Duodenal mucosa (tissue), 2 donors: ENCODE measurements around the gene JADE1.

Source experiments
- H3K27ac ChIP-seq: one replicate; pipeline ENCODE4 v1.7.0; 2013; ENCODE audit warnings: low read depth, low read length
- H3K27me3 ChIP-seq, 2 donors: one replicate each; pipeline ENCODE4 v1.7.0; 2013; ENCODE audit warnings: low read length in 2 of 2, control low read depth in 1 of 2; ENCODE audit not compliant: insufficient read depth in 2 of 2, control insufficient read depth in 1 of 2
- H3K36me3 ChIP-seq, 2 donors: one replicate each; pipeline ENCODE4 v1.7.0; 2013; ENCODE audit warnings: low read length in 2 of 2, control low read depth in 1 of 2; ENCODE audit not compliant: insufficient read depth in 2 of 2, control insufficient read depth in 1 of 2
- H3K4me1 ChIP-seq, 2 donors: one replicate each; pipeline ENCODE4 v1.7.0; 2013; ENCODE audit warnings: low read length in 2 of 2, control low read depth in 1 of 2; ENCODE audit not compliant: insufficient read depth in 2 of 2, control insufficient read depth in 1 of 2
- H3K4me3 ChIP-seq, 2 donors: one replicate each; pipeline ENCODE4 v1.7.0; 2013; ENCODE audit warnings: low read length in 2 of 2, low read depth in 1 of 2
- H3K9ac ChIP-seq, 2 donors: one replicate each; pipeline ENCODE4 v1.7.0; 2013; ENCODE audit warnings: low read length in 2 of 2, low read depth in 1 of 2
- H3K9me3 ChIP-seq, 2 donors: one replicate each; pipeline ENCODE4 v1.7.0; 2013; ENCODE audit warnings: low read length in 2 of 2, control low read depth in 1 of 2; ENCODE audit not compliant: control insufficient read depth in 1 of 2

The JADE1 gene

GRCh38 chr4:128782875-128783614 lies 26.5 kb upstream of the JADE1 start:
- Histone ChIP-seq H3K36me3 (no peaks in the 10 kb centered on the region), H3K4me1 (no peaks in the 10 kb centered on the region), H3K4me3 (no peak overlapping the region), H3K9me3 (no peaks in the 10 kb centered on the region), H3K27ac (no peak overlapping the region), H3K27me3 (no peaks in the 10 kb centered on the region), H3K9ac (no peak overlapping the region)

GRCh38 chr4:128787509-128788311 lies 21.8 kb upstream of the JADE1 start:
- no peaks in the 10 kb centered on the region for H3K36me3 ChIP-seq
- no peaks in the 10 kb centered on the region for H3K27me3 ChIP-seq
- no peaks in the 10 kb centered on the region for H3K4me1 ChIP-seq

GRCh38 chr4:128793859-128794672 lies 15.4 kb upstream of the JADE1 start:
- Histone ChIP-seq H3K9me3 (no peaks in the 10 kb centered on the region), H3K4me1 (no peaks in the 10 kb centered on the region), H3K4me3 (no peak overlapping the region), H3K27ac (no peak overlapping the region), H3K36me3 (no peaks in the 10 kb centered on the region), H3K9ac (no peak overlapping the region), H3K27me3 (no peaks in the 10 kb centered on the region)

More at GRCh38 chr4:128787509-128788311, 21.8 kb upstream of the JADE1 start:
- no peak overlapping the region for H3K9ac ChIP-seq
- H3K27ac ChIP-seq: no peak overlapping the region
- H3K9me3 ChIP-seq: no peaks in the 10 kb centered on the region
- H3K4me3 ChIP-seq: no peak overlapping the region

- peaks cover 0 to 11% of the 10 kb centered on the region in 2 donors for H3K4me1 ChIP-seq
These were observed 12.6 kb upstream of the JADE1 start for GRCh38 chr4:128796934-128797333.

GRCh38 chr4:128800284-128800683 lies 9.2 kb upstream of the JADE1 start:
- H3K27me3 ChIP-seq: no peaks in the 10 kb centered on the region
- H3K9ac ChIP-seq: no peak overlapping the region
- peaks cover 8 to 21% of the 10 kb centered on the region in 2 donors for H3K4me1 ChIP-seq
- no peaks in the 10 kb centered on the region for H3K36me3 ChIP-seq
- no peak overlapping the region for H3K4me3 ChIP-seq
- H3K27ac ChIP-seq: no peak overlapping the region
- H3K9me3 ChIP-seq: no peaks in the 10 kb centered on the region

More at GRCh38 chr4:128796934-128797333, 12.6 kb upstream of the JADE1 start:
- no peak overlapping the region for H3K9ac ChIP-seq
- H3K9me3 ChIP-seq: no peaks in the 10 kb centered on the region
- no peaks in the 10 kb centered on the region for H3K36me3 ChIP-seq
- no peak overlapping the region for H3K27ac ChIP-seq
- no peak overlapping the region for H3K4me3 ChIP-seq
- no peaks in the 10 kb centered on the region for H3K27me3 ChIP-seq

- H3K36me3 ChIP-seq: no peaks in the 10 kb centered on the region
- no peaks in the 10 kb centered on the region for H3K27me3 ChIP-seq
- peaks cover 8 to 21% of the 10 kb centered on the region in 2 donors for H3K4me1 ChIP-seq
- H3K4me3 ChIP-seq: no peak overlapping the region
- no peaks in the 10 kb centered on the region for H3K9me3 ChIP-seq
- no peak overlapping the region for H3K27ac ChIP-seq
- H3K9ac ChIP-seq: no peak overlapping the region
These were observed 8.7 kb upstream of the JADE1 start for GRCh38 chr4:128800701-128801284.

- no peak overlapping the region for H3K27ac ChIP-seq
- H3K36me3 ChIP-seq: no peaks in the 10 kb centered on the region
- H3K4me1 ChIP-seq: peaks cover 8 to 21% of the 10 kb centered on the region in 2 donors
- no peaks in the 10 kb centered on the region for H3K9me3 ChIP-seq
- no peak overlapping the region for H3K4me3 ChIP-seq
- no peak overlapping the region for H3K9ac ChIP-seq
- no peaks in the 10 kb centered on the region for H3K27me3 ChIP-seq
These were observed 6.5 kb upstream of the JADE1 start for GRCh38 chr4:128802680-128803628.

- H3K27ac ChIP-seq: no peak overlapping the region
- H3K4me3 ChIP-seq: peak overlapping the region in 1 of 2 donors; percentile 25
- no peaks in the 10 kb centered on the region for H3K27me3 ChIP-seq
- no peaks in the 10 kb centered on the region for H3K9me3 ChIP-seq
- peaks cover 8 to 25% of the 10 kb centered on the region in 2 donors for H3K4me1 ChIP-seq
- H3K9ac ChIP-seq: no peak overlapping the region
- no peaks in the 10 kb centered on the region for H3K36me3 ChIP-seq
These were observed 5.7 kb upstream of the JADE1 start for GRCh38 chr4:128803783-128804182.

- H3K9me3 ChIP-seq: no peaks in the 10 kb centered on the region
- no peaks in the 10 kb centered on the region for H3K36me3 ChIP-seq
- peak overlapping the region; percentile 80 to 81 for H3K4me3 ChIP-seq
- peak overlapping the region; percentile 92 for H3K27ac ChIP-seq
- peak overlapping the region; percentile 76 to 88 for H3K9ac ChIP-seq
- H3K4me1 ChIP-seq: peaks cover 4 to 19% of the 10 kb centered on the region in 2 donors
- no peaks in the 10 kb centered on the region for H3K27me3 ChIP-seq
These were observed 901 bp downstream of the JADE1 start for GRCh38 chr4:128810331-128810870.
